ACC112 (cell line): ENCODE data around the gene GRIP1.

Experiments
- H2AFZ ChIP-seq: fragments of 200-600 bp; sonication (generic); one replicate; pipeline ENCODE4 v1.6.0; 2017; ENCODE audit warnings: antibody characterized with exemption, low read length; ENCODE audit not compliant: unreplicated experiment
- H3K27ac ChIP-seq: fragments of 200-600 bp; sonication (generic); 2 replicates; pipeline ENCODE4 v1.5.1; 2014; ENCODE audit warnings: low read depth, mild to moderate bottlenecking, antibody characterized with exemption, low read length, moderate library complexity
- H3K27me3 ChIP-seq: fragments of 200-600 bp; sonication (generic); 2 replicates; pipeline ENCODE4 v1.6.1; 2014; ENCODE audit warnings: mild to moderate bottlenecking, antibody characterized with exemption, low read length, moderate library complexity, mixed read lengths; ENCODE audit not compliant: insufficient read depth
- H3K36me3 ChIP-seq: fragments of 200-600 bp; sonication (generic); 2 replicates; pipeline ENCODE4 v1.6.1; 2016; ENCODE audit warnings: mild to moderate bottlenecking, antibody characterized with exemption, low read length, moderate library complexity, mixed read lengths; ENCODE audit not compliant: insufficient read depth
- H3K4me1 ChIP-seq: fragments of 200-600 bp; sonication (generic); one replicate; pipeline ENCODE4 v1.6.1; 2016; ENCODE audit warnings: low read length, mixed read lengths; ENCODE audit not compliant: insufficient read depth, unreplicated experiment, control insufficient read depth
- H3K4me3 ChIP-seq: fragments of 200-600 bp; sonication (generic); 2 replicates; pipeline ENCODE4 v1.5.1; 2014; ENCODE audit warnings: mild to moderate bottlenecking, low read depth, low read length
- H3K79me2 ChIP-seq: fragments of 200-600 bp; sonication (generic); one replicate; pipeline ENCODE4 v1.6.0; 2016; ENCODE audit warnings: low read length; ENCODE audit not compliant: control insufficient read depth, unreplicated experiment, insufficient read depth

GRIP1 gene

GRCh38 chr12:66620688-66621087, 58.2 kb downstream of the GRIP1 start:
- Histone ChIP-seq H3K79me2 (no peaks in the 10 kb centered on the region), H3K36me3 (no peaks in the 10 kb centered on the region), H3K27me3 (no peaks in the 10 kb centered on the region), H3K27ac (no peak overlapping the region), H3K4me3 (no peak overlapping the region), H2AFZ (no peak overlapping the region), H3K4me1 (no peaks in the 10 kb centered on the region)

GRCh38 chr12:66620026-66620425, 58.9 kb downstream of the GRIP1 start:
- H3K79me2 ChIP-seq, result no peaks in the 10 kb centered on the region
- H3K27ac ChIP-seq, result no peak overlapping the region
- no peaks in the 10 kb centered on the region for H3K36me3 ChIP-seq
- no peaks in the 10 kb centered on the region for H3K27me3 ChIP-seq
- H3K4me1 ChIP-seq, result no peaks in the 10 kb centered on the region
- H3K4me3 ChIP-seq, result no peak overlapping the region
- H2AFZ ChIP-seq, result no peak overlapping the region

GRCh38 chr12:66617991-66618390, 60.9 kb downstream of the GRIP1 start:
- no peaks in the 10 kb centered on the region for H3K27me3 ChIP-seq
- no peaks in the 10 kb centered on the region for H3K4me1 ChIP-seq
- no peaks in the 10 kb centered on the region for H3K36me3 ChIP-seq
- H2AFZ ChIP-seq, result no peak overlapping the region
- no peaks in the 10 kb centered on the region for H3K79me2 ChIP-seq
- H3K4me3 ChIP-seq, result no peak overlapping the region
- no peak overlapping the region for H3K27ac ChIP-seq

GRCh38 chr12:66612090-66612775, 66.6 kb downstream of the GRIP1 start:
- H3K79me2 ChIP-seq, result no peaks in the 10 kb centered on the region
- no peak overlapping the region for H2AFZ ChIP-seq
- H3K4me3 ChIP-seq, result no peak overlapping the region

GRCh38 chr12:66607147-66607546, 71.7 kb downstream of the GRIP1 start:
- Histone ChIP-seq H3K27me3 (peaks cover 11% of the 10 kb centered on the region; the same call in 1 of the 2 replicates), H2AFZ (no peak overlapping the region)

More at GRCh38 chr12:66612090-66612775, 66.6 kb downstream of the GRIP1 start:
- no peaks in the 10 kb centered on the region for H3K4me1 ChIP-seq
- peaks cover 7% of the 10 kb centered on the region; the same call in 1 of the 2 replicates for H3K27me3 ChIP-seq
- no peak overlapping the region for H3K27ac ChIP-seq
- no peaks in the 10 kb centered on the region for H3K36me3 ChIP-seq

GRCh38 chr12:66605293-66605692, 73.6 kb downstream of the GRIP1 start:
- H3K4me1 ChIP-seq, result no peaks in the 10 kb centered on the region
- H3K79me2 ChIP-seq, result no peaks in the 10 kb centered on the region
- no peak overlapping the region for H2AFZ ChIP-seq
- peaks cover 23% of the 10 kb centered on the region for H3K27me3 ChIP-seq
- no peak overlapping the region for H3K27ac ChIP-seq
- no peaks in the 10 kb centered on the region for H3K36me3 ChIP-seq
- H3K4me3 ChIP-seq, result no peak overlapping the region

More at GRCh38 chr12:66607147-66607546, 71.7 kb downstream of the GRIP1 start:
- H3K79me2 ChIP-seq, result no peaks in the 10 kb centered on the region
- H3K4me3 ChIP-seq, result no peak overlapping the region
- H3K27ac ChIP-seq, result no peak overlapping the region
- H3K36me3 ChIP-seq, result no peaks in the 10 kb centered on the region
- no peaks in the 10 kb centered on the region for H3K4me1 ChIP-seq

- Histone ChIP-seq H3K4me3 (no peak overlapping the region), H3K27ac (no peak overlapping the region), H3K27me3 (peaks cover 28% of the 10 kb centered on the region), H3K36me3 (no peaks in the 10 kb centered on the region), H3K4me1 (no peaks in the 10 kb centered on the region), H2AFZ (no peak overlapping the region), H3K79me2 (no peaks in the 10 kb centered on the region)
Observed at GRCh38 chr12:66603981-66604479, 74.8 kb downstream of the GRIP1 start.

- Histone ChIP-seq H3K27ac (no peak overlapping the region), H2AFZ (no peak overlapping the region), H3K4me1 (no peaks in the 10 kb centered on the region), H3K36me3 (no peaks in the 10 kb centered on the region), H3K27me3 (peaks cover 31% of the 10 kb centered on the region), H3K79me2 (no peaks in the 10 kb centered on the region), H3K4me3 (no peak overlapping the region)
Observed at GRCh38 chr12:66603461-66603860, 75.4 kb downstream of the GRIP1 start.

GRCh38 chr12:66602483-66603143, 76.3 kb downstream of the GRIP1 start:
- Histone ChIP-seq H3K27ac (no peak overlapping the region), H3K4me1 (no peaks in the 10 kb centered on the region), H2AFZ (no peak overlapping the region), H3K79me2 (no peaks in the 10 kb centered on the region), H3K36me3 (no peaks in the 10 kb centered on the region), H3K27me3 (peaks cover 38% of the 10 kb centered on the region), H3K4me3 (no peak overlapping the region)

- H3K27ac ChIP-seq, result no peak overlapping the region
Observed at GRCh38 chr12:66600903-66601302, 78.0 kb downstream of the GRIP1 start.

GRCh38 chr12:66599816-66600215, 79.1 kb downstream of the GRIP1 start:
- Histone ChIP-seq H3K27me3 (peaks cover 38% of the 10 kb centered on the region), H3K4me1 (peaks cover 3% of the 10 kb centered on the region), H2AFZ (no peak overlapping the region), H3K79me2 (no peaks in the 10 kb centered on the region), H3K27ac (no peak overlapping the region), H3K4me3 (no peak overlapping the region), H3K36me3 (no peaks in the 10 kb centered on the region)

More at GRCh38 chr12:66600903-66601302, 78.0 kb downstream of the GRIP1 start:
- Histone ChIP-seq H3K36me3 (no peaks in the 10 kb centered on the region), H3K79me2 (no peaks in the 10 kb centered on the region), H3K4me3 (no peak overlapping the region), H3K27me3 (peaks cover 38% of the 10 kb centered on the region), H3K4me1 (peaks cover 2% of the 10 kb centered on the region), H2AFZ (no peak overlapping the region)
